AG10803 (cell line): ENCODE measurements around the gene STK32C.
"Not testable (repeated sequence)": the region's sequence is repeated elsewhere in the genome, so short reads cannot be mapped to it uniquely, and the experiment has no call there.

Source experiments
- DNase-seq: peaks from one replicate; pipeline ENCODE4 v3.0.0; 2010; ENCODE audit warnings: low read depth
- H3K4me3 ChIP-seq: 2 replicates; pipeline ENCODE4 v1.5.1; 2011; ENCODE audit warnings: mild to moderate bottlenecking, low read length, control low read depth
- TF ChIP-seq, protein P1 (sequence below): conservative IDR thresholded peaks from 2 replicates; pipeline ENCODE4 v1.5.1; 2011; ENCODE audit warnings: mild to moderate bottlenecking, low read length, control low read depth, inconsistent platforms

Gene STK32C

DNA sequence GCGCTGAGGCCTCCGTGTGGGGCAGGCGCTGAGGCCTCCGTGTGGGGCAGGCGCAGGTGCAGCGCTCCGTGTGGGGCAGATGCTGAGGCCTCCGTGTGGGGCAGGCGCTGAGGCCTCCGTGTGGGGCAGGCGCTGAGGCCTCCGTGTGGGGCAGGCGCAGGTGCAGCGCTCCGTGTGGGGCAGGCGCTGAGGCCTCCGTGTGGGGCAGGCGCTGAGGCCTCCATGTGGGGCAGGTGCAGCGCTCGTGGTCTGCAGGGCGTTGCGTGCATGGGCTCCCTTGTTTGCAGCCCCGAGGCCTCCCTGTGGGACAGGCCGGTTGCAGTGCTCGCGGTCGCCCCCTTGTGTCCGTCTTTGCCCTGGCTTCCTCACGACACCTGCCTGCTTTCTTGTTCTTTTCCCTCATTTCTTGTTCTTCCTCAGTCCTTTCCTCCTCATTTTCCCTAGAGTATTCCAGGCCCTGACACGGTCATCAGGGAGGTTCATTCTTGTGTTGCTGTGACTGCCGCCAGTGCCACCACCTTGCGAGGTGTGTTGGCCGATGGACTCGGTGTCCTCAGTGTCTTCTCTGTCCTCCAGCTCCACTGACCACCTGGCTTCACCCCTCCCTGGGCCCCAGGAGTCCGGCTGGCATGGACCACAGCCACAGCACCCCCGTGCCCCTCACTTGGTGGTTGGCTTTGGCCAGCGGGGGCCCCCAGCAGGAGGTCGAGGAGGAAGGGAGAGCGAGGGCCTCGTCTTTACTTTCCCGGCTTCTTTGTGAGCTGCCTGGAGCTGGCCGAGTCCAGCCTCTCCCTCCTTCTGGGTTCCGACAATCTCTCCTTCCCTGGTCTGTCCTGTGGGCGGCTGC lies 44.9 kb upstream of the STK32C start:
- TF ChIP-seq, protein P1, sequence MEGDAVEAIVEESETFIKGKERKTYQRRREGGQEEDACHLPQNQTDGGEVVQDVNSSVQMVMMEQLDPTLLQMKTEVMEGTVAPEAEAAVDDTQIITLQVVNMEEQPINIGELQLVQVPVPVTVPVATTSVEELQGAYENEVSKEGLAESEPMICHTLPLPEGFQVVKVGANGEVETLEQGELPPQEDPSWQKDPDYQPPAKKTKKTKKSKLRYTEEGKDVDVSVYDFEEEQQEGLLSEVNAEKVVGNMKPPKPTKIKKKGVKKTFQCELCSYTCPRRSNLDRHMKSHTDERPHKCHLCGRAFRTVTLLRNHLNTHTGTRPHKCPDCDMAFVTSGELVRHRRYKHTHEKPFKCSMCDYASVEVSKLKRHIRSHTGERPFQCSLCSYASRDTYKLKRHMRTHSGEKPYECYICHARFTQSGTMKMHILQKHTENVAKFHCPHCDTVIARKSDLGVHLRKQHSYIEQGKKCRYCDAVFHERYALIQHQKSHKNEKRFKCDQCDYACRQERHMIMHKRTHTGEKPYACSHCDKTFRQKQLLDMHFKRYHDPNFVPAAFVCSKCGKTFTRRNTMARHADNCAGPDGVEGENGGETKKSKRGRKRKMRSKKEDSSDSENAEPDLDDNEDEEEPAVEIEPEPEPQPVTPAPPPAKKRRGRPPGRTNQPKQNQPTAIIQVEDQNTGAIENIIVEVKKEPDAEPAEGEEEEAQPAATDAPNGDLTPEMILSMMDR: peak; percentile 76
- not testable (repeated sequence) for H3K4me3 ChIP-seq
- DNase-seq: peak; percentile 49

DNA sequence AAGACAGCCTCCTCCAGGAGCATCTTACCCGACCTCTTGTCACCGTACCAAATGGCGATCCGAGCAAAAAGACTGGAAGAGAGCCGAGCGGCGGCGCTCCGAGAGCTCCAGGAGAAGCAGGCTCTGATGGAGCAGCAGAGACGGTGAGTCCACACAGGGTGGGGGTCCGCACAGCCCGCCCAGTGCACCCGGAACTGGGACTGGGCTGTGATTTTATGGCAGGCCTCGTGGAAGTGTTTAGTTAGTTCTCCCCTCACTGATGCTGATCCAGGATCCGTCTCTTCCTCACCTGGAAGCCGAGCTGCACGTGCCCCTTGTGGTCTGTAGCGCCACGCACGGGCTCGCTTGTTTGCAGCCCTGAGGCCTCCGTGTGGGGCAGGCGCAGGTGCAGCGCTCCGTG lies 43.9 kb upstream of the STK32C start:
- H3K4me3 ChIP-seq: no peak overlapping the region
- TF ChIP-seq, protein P1: no peak
- no peak for DNase-seq

DNA sequence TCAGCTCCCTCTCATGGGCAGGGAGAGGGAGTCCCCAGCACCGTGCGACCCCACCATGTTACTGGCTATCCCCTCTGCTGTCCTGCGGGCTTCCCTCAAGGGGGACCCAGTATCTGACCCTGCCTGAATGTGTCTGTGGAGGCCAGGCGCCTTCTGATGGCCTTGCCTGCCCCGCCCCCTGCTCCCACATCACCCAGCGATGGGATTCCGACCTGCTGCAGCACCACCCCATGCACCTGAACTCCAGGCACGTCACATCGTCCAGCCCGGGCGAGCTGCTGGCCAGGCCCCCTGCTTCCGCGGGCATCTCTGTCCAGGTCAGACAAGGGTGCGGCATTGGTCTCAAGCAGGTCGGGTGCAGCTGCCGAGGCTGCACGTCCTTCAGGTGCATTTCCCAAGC lies 43.2 kb upstream of the STK32C start:
- no peak overlapping the region for H3K4me3 ChIP-seq
- TF ChIP-seq, protein P1: no peak
- DNase-seq: no peak

DNA sequence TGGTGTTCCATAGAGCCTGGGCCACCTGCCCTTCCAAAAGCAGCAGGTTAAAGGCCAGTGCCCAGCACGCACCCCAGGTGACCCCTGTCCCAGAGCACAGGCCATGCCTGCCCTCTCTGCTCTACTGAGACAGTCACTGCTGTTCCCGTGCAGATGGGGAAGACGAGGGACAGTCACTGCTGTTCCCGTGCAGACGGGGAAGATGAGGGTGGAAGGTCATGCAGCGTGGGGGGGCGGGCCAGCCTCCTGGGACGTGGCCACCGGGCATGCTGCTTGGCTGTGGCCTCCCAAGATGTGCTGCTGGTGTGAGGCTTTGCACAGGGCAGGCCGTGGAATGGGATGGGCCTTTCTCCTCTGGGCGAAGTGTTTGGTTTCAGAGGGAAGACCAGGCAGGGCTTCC lies 42.6 kb upstream of the STK32C start:
- no peak overlapping the region for H3K4me3 ChIP-seq
- TF ChIP-seq, protein P1: no peak
- no peak for DNase-seq

DNA sequence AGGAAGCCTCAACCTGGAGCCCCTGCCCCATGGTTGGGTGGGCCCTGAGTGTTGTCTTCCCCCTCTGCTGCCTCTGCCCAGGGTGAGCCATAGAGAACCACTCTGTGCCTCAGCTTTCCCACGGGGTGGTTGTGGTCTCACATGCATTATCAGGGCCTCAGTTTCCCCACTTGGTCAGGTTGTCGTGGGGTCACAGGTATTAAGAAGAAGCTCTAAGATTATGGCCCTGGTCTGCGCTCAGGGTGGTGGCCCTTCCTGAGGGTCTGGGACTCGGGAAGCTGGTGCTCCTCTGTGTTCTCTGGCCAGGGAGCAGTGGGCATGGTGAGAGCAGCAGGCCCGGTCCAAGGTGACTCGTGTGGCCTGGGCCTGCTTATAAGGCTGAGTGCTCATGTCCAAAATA lies 42.0 kb upstream of the STK32C start:
- TF ChIP-seq, protein P1: no peak
- DNase-seq: no peak
- no peak overlapping the region for H3K4me3 ChIP-seq

DNA sequence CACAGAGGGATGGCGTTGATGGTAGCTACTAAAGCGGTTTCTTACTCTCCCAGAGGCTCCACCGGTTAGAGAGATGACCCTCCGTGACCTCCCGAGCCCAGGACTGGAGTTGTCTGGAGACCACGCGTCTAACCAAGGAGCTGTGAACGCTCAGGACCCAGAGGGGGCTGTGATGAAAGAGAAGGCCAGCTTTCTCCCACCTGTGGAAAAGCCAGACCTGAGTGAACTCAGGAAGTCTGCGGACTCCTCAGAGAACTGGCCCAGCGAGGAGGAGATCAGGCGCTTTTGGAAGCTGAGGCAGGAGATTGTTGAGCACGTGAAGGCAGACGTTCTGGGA lies 40.1 kb upstream of the STK32C start:
- TF ChIP-seq, protein P1: no peak
- no peak overlapping the region for H3K4me3 ChIP-seq
- no peak for DNase-seq

DNA sequence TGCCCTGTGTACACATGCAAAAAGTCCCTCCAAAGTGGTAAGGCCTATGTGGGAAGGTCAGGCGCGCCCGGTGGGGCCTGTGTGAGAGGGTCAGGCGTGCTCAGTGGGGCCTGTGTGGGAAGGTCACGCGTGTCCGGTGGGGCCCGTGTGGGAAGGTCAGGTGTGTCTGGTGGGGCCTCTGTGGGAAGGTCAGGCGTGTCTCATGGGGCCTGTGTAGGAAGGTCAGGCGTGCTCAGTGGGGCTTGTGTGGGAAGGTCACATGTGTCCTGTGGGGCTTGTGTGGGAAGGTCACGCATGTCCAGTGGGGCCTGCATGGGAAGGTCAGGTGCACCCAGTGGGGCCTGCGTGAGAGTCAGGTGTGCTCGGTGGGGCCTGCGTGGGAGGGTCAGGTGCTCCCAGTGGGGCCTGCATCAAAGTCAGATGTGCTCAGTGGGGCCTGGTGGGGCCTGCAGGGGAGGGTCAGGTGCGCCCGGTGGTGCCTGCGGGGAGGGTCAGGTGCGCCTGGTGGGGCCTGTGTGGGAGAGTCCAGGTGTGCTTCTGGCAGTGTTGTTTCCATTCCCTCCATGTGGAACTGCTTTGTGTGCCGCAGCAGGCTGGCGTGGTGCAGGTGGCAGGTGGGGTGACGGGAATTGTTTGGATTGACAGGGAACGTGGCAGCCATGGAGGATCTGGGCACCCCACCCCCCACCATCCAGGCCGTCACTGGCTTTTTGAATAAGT lies 39.6 kb upstream of the STK32C start:
- DNase-seq: no peak
- TF ChIP-seq, protein P1: no peak
- no peak overlapping the region for H3K4me3 ChIP-seq
